RPMI8226 (cell line): Measurements from ENCODE around the gene TMPRSS3.

Experiments used
- DNase-seq: peaks from one replicate; pipeline ENCODE4 v3.0.0-alpha.2; 2015

The TMPRSS3 gene

DNA sequence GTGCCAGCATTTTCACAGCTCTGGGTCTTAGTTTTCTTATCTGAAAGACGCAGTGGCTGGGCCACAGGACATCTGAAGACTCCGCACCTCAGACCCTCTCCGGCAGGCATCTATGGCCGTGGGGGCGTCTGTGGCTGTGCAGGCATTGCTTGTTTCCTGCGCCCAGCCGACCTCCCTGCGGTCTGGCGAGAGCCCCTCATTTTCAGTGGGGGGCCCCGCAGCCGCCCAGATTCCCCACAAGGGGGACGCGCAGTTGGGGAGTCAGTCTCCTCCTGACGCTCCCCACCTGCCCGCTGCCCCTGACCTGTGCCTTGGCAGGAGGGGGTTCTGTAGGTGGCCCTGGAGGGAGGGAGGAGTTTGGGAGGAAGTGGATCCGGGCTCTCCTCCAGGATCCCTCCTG, 26.0 kb downstream of the TMPRSS3 start:
- DNase-seq, result no peak

DNA sequence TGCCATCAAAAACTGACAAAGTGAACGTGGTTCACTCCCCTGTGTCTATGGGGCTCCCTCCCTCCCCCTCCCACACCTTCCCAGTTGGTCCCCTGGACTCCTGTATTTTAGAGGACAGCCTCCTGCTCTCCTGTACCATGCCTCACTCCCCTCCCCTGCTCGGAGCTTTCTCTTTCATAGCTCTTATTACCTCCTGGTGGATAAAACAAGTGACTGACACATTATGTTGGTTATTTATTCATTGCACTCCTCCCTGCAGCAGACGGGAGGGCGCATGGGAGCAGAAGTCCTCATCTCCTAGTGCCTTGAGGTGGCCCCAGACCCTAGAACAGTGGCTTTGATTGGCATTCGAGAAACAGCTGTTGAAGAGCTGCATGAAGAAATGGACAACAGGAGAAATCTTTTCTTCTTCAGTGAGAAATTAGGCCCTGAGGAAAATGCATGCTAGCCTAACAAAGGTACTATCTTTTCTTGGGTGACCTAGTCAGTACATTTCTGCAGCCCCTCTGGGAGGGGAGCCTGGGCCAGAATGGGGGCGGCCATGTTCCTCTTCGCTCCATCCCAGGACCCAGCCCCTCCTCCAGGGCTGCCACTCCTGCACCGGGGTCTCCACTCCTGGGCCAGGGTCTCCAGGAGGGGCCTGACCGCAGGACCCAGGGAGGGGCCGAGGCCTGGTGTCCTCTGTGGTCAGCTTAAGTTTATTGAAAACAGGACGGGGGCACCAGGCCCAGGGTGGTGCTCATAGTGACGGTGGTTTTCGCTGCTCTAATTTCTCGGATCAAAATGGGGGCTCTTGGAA, 28.3 kb downstream of the TMPRSS3 start:
- no peak for DNase-seq

DNA sequence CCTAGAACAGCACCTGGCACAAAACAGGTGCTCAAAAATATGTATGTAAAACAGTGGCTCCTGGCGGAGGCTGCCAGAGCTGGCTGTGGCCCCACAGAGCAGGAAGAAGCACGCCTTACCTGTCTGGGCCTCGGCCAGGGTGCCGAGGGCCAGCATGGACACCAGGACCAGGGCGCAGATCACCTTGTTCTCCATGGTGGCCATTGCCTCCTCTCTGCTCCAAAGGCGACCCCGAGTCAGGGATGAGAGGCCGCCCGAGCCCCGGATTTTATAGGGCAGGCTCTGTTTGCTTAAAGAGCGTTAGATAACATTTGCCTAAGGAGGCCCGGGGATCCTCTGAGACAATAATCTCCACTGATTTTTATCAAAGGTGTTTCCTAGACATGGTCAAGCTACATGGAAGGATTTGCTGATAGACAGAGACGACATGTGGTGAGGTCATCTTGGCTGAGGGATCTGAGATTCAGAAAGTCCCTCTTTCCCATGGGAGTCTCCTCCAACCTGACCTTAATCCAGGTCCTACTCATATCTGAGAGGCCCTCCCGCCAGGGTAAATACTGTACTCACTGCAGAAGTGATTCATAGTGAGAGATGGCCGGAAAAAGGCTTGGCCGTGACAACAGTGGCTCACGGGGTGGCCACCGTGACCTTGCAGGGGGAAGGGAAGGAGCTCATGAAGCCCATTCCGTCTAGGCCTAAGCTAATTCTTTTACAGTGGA, 29.4 kb downstream of the TMPRSS3 start, which contains the start of gene TFF1:
TFF1 (minus strand) TSS at position 244 of the 719 bp plus-strand sequence; CDS start at position 204, 40 bp downstream.
- no peak for DNase-seq

DNA sequence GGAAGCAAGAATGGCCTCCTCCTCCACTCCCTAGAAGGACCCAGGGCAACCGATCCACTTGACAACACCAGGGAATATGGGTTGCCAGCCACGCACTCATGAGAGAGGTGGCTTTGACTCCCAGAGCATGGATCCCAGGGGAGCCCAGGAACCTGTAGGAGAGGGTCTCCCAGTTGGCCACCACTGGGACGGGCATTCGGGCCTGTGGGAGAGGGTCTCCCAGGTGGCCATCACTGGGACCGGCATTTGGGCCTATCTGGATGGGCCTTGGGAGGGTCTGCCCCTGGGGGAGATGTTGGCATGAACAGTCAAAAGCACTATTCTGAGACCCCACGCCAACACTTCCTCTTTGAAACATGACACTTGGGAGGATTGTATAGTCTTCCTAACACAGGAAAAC, 30.1 kb downstream of the TMPRSS3 start:
- no peak for DNase-seq

DNA sequence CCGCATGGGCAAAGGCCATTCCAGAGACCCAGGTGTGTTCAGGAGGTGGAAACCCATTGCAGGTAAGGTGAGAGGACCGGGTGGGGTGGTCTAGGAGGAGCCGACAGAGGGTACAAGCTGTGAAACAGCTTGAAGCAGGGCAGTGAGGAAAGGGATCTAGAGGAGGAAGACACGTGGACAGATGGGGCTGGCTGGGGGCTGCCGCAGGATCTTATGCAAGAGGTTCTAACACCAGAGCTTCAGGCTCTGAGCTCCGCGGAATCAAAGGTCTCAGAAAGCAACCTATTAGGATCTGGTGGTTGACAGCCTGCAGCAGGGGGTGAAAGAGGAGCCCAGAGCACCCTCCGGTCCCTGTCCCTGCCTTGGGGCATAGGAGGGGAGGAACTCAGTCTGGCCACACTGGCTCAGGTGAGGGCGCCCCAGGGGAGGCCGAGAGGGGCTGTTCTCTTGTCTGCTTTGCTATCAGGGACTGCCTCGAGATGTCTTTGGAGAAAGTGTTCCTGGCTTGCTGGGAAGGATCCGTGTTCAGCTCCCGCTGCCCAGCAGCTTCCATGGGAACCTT, 31.5 kb downstream of the TMPRSS3 start:
- no peak for DNase-seq

DNA sequence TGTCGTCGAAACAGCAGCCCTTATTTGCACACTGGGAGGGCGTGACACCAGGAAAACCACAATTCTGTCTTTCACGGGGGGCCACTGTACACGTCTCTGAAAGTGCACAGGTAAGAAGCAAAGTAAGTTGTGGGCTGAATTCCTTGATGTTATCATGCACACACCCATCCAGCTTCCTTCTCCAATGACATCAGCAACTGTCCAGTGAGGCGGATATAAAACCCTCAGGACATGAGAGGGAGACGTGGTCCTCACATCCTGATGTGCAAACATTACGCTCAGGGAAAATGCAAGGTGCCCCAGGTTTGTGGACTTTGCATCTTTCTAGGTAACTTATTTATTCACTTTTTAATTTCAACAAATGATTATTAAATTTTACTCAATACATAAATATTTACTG, 32.5 kb downstream of the TMPRSS3 start:
- no peak for DNase-seq

DNA sequence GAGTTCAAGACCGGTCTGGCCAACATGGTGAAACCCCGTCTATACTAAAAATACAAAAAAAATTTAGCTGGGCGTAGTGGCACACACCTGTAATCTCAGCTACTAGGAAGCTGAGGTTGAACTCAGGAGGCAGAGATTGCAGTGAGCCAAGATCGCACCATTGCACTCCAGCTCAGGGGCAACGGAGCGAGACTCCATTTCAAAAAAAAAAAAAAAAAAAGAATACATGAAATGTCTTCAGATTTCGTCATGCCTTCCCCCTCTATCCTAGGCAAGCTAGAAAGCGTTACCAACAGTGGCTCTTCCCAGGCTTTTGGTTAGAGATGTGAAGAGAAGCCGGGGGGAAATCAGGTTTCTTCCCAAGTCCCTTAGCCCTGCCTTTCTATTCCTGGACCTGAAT, 33.2 kb downstream of the TMPRSS3 start:
- no peak for DNase-seq

DNA sequence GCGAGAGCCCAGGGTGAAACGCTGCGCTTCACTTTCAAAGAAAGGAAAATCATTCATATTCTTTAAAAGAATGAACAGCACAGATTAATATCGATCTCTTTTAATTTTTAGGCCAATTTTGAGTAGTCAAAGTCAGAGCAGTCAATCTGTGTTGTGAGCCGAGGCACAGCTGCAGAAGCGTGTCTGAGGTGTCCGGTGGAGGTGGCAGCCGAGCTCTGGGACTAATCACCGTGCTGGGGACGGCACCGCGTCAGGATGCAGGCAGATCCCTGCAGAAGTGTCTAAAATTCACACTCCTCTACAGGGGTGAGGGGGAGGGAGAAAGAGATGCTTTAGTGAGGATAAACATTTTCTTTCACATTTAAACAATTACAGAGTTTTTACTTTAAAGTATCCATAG, 33.7 kb downstream of the TMPRSS3 start:
- no peak for DNase-seq

DNA sequence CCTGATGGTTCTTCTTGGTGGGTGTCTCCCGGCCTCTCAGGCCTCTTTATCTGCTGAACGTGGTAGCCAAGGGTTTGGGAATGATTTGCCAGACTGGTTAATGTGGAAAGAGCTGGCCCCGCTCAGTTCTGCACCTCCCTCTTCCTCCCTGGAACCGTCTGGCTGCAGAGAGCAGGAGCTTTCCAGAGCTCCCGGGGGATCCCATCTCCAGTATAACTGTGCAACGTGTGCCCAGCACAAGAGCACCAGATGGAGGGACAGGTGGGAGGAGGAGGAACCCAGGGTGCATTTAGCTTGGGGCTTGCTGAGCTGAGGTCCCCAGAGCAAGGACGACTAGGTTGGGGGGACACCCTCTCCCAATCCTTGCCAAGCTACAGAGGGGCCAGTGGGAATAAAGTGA, 34.6 kb downstream of the TMPRSS3 start:
- no peak for DNase-seq

DNA sequence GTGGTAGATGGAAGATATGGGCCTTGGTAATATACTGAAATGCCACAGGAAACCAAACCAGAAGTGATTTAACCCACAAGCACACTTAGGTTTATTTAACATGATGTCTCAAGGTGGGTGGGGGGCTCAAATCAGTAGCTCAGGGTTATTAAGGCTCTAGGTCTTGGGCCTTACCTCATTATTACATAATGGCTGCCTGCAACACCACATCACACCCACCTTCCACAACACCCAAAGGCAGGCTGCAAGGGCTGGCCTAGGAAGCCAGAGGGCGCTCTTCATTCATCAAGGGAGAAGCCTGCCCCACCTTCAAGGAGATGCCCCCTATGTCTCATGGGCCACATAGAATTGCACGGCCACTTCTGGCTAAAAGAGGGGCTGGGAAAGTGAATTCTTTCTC, 35.5 kb downstream of the TMPRSS3 start:
- no peak for DNase-seq

DNA sequence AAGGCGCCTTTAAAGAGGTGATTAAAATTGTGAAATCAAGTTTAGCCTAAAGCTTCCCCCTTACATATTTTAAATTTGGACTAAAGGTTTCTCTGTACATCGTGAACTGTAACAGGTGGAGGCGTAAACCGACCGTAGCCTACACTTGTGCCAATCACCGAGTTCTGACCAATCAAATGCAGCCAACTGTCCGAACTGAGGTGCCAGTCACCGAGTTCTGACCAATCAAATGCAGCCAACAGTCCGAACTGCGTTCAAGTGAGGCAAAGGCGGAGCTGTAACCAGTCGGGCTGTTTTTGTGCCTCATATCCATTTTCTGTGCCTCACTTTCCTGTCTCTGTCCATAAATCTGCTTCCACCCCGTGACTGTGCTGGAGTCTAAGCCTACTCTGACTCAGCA, 36.9 kb downstream of the TMPRSS3 start:
- DNase-seq, result peak; percentile 42

DNA sequence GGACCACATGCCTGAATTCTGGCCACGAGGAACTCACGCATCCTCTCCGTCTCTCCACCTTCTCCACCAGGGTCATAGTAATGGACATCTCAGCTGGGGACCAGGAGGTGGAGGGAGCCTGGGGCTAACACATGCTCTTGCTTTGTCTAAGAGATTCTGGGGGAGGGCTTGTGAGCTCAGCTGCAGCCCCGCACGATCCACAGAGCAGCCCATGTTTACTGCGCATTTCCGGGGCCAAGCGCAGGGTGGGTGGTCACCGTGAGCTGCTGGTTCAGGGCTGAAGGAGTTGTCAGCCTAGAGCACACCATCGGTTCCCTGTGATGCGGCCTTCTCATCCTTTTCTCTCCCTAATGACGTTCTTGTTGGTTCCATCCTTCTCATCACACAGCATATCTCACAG, 37.6 kb downstream of the TMPRSS3 start:
- DNase-seq, result no peak

DNA sequence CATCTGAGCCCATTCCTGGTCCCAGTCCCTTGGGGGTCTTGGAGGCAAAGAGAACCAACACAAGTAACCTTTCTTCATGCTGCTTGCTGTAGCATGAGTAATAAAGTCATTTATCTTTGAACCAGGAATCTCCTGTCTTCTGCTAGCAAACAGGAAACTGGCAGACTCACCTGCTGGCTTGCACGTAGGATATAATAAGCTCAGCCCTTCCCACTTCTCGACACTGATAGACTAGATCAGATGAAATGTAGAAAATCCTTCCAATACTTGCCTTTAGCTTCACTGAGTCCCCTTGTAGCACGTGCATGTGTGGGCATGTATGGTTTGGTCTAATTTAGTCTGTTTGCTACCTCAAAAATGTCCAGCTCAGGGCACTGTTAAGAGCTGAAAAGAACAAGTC, 38.5 kb downstream of the TMPRSS3 start:
- DNase-seq, result no peak

DNA sequence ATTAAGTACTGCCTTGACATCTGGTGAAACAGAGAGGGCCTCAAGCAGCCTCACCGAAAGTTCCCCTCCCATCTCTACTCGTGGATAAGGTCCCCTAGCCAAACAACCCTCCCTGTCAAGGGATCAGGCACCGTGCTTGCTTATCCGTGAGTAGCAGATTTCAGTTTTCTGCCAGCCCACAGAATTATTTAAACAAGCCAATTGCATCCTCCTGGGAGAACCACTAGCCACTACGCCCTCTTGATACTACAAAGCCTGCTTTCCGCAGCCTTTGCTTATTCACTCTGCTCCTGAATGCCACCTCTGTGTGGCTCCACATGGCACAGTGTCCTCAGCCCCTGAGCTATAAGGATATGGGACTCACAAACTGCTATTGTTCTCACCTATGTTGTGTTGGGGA, 39.2 kb downstream of the TMPRSS3 start:
- no peak for DNase-seq

DNA sequence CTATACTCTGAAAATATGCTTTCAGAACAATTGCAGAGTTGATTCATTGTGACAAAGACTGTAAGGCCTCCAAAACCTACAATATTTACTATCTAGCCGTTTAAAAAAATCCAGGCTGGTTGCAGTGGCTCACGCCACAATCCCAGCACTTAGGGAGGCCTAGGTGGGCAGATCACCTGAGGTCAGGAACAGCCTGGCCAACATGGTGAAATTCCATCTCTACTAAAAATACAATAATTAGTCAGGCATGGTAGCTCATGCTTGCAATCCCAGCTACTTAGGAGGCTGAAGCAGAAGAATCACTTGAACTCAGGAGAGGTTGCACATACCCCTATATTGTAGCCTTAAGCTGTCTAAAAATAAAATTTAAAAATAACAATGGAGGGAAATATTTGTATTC, 39.8 kb downstream of the TMPRSS3 start:
- no peak for DNase-seq

DNA sequence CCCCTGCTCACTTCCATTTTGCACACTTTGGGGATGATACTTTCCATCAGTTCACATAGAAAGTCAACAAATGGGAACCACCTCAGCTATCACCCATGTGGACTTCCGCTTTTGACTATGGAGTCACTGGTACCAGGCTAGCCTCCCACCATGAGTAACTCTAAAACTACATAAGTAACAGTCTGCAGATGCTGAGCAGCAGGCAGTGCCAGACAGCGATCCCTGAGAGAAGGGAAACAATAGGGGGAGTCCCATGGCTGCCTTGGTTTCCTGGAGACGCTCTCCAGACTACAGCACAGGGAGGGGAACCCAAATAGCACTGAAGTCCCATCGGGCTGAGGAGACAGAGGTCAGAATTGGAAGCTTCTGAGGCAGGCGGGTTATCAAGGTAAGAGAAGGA, 42.2 kb downstream of the TMPRSS3 start:
- no peak for DNase-seq

DNA sequence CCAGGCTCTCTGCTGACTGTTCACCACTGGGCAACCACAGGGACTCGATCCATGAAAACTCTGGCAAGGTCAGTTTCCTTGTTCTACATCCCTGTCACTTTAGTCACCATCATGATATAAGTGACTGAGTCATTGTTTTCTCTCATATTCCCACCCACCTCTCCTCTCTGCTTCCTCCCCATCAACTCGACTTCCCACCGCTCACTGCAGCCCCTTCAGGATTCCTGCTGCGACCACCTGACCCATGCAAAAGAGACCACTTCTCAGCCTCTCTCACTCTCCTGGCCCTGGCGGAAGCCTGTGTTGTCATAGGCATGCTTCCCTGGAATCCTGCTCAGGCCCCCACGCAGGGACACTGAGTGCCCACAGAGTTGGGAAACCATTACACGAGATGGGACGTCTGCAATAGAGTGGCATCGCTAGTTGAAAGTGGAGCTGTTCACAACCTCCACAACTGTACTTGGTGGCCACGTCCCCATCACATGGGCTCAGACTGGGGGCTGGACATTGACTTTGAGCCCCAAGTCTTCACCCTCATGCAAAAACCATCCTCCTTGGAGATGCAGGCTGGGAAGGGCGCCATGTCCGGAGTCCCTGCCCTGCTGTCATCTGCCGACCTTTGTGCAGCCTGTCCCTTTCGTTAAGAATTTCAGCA, 43.3 kb downstream of the TMPRSS3 start:
- DNase-seq, result no peak

DNA sequence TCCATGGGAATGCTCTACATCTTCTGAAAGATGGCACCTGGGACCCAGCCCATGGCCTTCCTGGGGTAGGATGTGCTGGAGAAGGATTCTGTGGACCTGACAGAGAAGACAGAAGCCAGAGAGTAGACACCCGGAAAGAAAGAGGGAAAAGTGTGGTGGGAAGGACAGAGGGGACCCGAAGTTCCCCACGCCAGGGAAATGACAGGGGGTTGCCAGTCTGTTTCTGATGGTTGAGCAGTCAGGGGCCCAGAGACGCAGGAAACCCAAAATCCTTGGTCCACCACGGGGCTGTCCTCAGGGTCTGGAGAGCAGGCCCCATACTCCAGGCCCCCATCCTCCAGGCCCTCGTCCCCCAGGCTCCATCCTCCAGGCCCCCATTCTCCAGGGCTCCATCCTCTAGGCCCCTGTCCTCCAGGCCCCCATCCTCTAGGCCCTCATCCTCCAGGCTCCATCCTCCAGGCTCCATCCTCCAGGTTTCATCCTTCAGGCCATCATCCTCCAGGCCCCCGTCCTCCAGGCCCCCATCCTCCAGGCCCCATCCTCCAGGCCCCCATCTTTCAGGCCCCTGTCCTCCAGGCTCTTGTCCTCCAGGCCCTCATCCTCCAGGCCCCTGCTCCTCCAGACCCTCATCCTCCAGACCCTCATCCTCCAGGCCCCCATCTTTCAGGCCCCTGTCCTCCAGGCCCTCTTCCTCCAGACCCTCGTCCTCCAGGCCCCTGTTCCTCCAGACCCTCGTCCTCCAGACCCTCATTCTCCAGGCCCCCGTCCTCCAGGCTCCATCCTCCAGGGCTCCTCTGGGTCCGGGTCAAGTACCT, 44.0 kb downstream of the TMPRSS3 start:
- DNase-seq, result no peak

DNA sequence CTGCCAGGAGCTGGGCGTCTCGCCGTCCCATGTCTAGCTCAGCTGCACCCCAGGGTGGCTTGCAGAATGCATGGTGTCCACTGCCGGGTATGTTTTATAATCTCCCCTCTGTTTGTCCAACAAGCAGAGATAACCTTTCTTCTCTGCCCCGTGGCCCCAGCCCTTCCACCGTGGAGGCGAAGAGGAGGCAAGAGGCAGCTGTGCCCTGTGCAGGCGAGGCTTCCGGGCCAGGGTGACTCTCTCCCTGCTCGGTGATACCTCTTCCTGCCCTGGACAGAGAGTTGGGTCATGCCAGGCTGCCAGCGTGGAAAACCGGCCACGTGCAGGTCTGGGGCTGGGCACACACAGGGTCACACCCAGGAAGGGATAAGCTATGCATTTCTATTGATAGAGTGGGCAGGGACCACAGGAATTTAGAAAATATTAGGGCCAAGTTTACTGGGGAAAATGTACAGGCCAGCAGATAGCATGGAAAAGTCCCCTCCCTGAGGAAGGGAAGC, 44.9 kb downstream of the TMPRSS3 start, which contains the start of gene TFF2:
TFF2 (minus strand) TSS at position 68 of the 500 bp plus-strand sequence; CDS start at position 31, 37 bp downstream.
- no peak for DNase-seq

DNA sequence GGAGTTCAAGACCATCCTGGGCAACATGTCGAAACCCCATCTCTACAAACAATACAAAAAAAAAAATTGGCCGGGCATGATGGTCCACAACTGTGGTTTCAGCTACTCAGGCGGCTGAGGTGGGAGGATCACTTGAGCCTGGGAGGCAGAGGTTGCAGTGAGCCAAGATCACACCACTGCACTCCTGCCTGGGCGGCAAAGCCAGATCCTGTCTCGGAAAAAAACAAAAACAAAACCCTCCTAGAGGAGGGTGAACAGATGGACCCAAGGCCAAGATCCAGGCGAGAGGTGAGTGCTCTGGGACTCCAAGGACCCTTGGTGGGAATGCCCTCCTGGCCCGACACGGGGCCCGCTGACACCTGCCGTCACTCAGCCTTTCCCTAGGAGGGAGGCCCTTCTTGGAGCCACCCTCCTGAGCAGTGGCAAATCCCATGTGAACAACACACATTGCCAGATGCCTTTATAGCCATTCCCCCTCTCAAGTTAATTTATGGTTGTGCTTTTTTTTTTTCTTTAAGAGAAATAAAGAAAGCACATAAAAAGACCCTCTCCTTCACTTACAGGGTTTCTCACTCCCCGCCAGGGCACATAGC, 45.4 kb downstream of the TMPRSS3 start:
- DNase-seq, result no peak

DNA sequence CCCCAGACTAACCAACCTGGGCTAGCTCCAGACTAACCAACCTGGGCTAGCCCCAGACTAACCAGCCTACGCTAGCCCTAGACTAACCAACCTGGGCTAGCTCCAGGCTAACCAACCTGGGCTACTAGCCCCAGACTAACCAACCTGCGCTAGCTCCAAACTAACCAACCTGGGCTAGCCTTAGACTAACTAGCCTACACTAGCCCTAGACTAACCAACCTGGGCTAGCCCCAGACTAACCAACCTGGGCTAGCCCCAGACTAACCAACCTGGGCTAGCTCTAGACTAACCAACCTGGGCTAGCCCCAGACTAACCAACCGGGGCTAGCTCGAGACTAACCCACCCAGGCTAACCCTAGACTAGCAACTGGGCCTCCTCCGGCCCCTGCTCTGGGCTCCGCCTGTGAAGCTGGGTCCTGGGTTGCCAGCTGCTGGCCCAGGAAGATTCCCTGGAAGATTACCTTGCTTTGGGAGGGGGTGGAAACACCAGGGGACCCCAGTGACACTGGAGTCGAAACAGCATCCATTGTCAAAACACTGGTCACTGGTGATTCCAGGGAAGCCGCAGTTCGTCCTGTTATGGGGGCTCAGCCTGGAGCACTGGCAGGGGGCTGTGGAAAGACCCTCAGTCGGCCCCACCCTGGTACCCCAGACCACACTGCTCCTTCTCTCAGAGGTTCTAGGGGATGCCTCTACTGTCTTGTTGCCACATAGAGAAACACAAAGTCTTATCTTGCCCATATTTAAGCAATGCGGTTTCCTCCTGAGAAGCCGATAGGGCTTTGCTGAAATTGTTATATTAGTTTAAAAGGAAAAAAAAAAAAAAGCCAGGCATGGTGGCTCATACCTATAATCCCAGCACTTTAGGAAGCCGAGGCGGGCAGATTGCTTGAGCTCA, 46.2 kb downstream of the TMPRSS3 start:
- DNase-seq, result no peak
